ENCODE results near the gene TRIO. TPM values are rescaled to one million over a fixed set of nuclear protein-coding genes. Genes with fewer than 3 reads are reported as not detected.

TRIO gene
- polyA plus RNA-seq, 1 donor (not counting 4 experiments of a cell fraction or from before 2014, with no cell fraction given): 57.2 TPM

- no peaks in the 10 kb centered on the region for H3K9me3 ChIP-seq (ENCODE audit: control insufficient read depth, low read depth, low read length)
- no peak overlapping the region for H3K27ac ChIP-seq (ENCODE audit: control insufficient read depth, insufficient read depth, low read length)
- DNase-seq (ENCODE audit: low read depth, low spot score) (no peak), FAIRE-seq (no peak)
- no peak overlapping the region for H3K4me3 ChIP-seq (ENCODE audit: control insufficient read depth in 2 of 3, extremely low read depth in 1 of 3, insufficient read depth in 2 of 3, low read depth in 1 of 3, low read length in 3 of 3)
- peaks cover 98% of the 10 kb centered on the region for H3K79me2 ChIP-seq (ENCODE audit: control insufficient read depth, insufficient read depth, low read length)
- H2AFZ ChIP-seq (ENCODE audit: control insufficient read depth, low read length): no peak overlapping the region
- H4K20me1 ChIP-seq (ENCODE audit: control insufficient read depth, extremely low read depth, insufficient read depth, low read length): no peaks in the 10 kb centered on the region
- H3K4me1 ChIP-seq (ENCODE audit: control insufficient read depth, extremely low read depth, insufficient read depth, low read length): peaks cover 29% of the 10 kb centered on the region
- H3K9ac ChIP-seq (ENCODE audit: control insufficient read depth, extremely low read depth, insufficient read depth, low read length): no peak overlapping the region
- no peak for TF ChIP-seq EZH2 (IDR thresholded peaks at IDR 0.05; ENCODE audit: low read length)
- TF ChIP-seq CTCF (optimal IDR thresholded peaks at IDR 0.05 in 1 of 3, IDR thresholded peaks at IDR 0.05 in 1 of 3, conservative IDR thresholded peaks at IDR 0.05 in 1 of 3; ENCODE audit: extremely low read depth in 1 of 3, insufficient read depth in 2 of 3, low read length in 3 of 3): no peak
- H3K9me1 ChIP-seq (ENCODE audit: control insufficient read depth, extremely low read depth, insufficient read depth, low read length): no peaks in the 10 kb centered on the region
- H3K27me3 ChIP-seq (ENCODE audit: control insufficient read depth, extremely low read depth, insufficient read depth, low read length): no peaks in the 10 kb centered on the region
- H3K4me2 ChIP-seq (ENCODE audit: control insufficient read depth, extremely low read depth, insufficient read depth, low read depth, low read length): no peak overlapping the region
- dilution Hi-C loops (cut with MboI; ENCODE audit: extremely low pct_ligation_motif_present, low sequenced_read_pairs): no loop called here
- peaks cover 3 to 4% of the 10 kb centered on the region in 2 experiments for H3K36me3 ChIP-seq (ENCODE audit: control insufficient read depth in 2 of 2, extremely low read depth in 1 of 2, insufficient read depth in 2 of 2, low read length in 2 of 2)
Observed at GRCh38 chr5:14272548-14273205, 129.5 kb downstream of the TRIO start.

- FAIRE-seq (no peak), DNase-seq (ENCODE audit: low read depth, low spot score) (no peak)
- H3K9me3 ChIP-seq (ENCODE audit: control insufficient read depth, low read depth, low read length): no peaks in the 10 kb centered on the region
- peaks cover 2% of the 10 kb centered on the region for H4K20me1 ChIP-seq (ENCODE audit: control insufficient read depth, extremely low read depth, insufficient read depth, low read length)
- H3K27ac ChIP-seq (ENCODE audit: control insufficient read depth, insufficient read depth, low read length): no peak overlapping the region
- H2AFZ ChIP-seq (ENCODE audit: control insufficient read depth, low read length): no peak overlapping the region
- dilution Hi-C loops (cut with MboI; ENCODE audit: extremely low pct_ligation_motif_present, low sequenced_read_pairs): no loop called here
- peaks cover 98% of the 10 kb centered on the region for H3K79me2 ChIP-seq (ENCODE audit: control insufficient read depth, insufficient read depth, low read length)
- H3K4me1 ChIP-seq (ENCODE audit: control insufficient read depth, extremely low read depth, insufficient read depth, low read length): peaks cover 23% of the 10 kb centered on the region
- TF ChIP-seq EZH2 (IDR thresholded peaks at IDR 0.05; ENCODE audit: low read length) (no peak), CTCF (optimal IDR thresholded peaks at IDR 0.05 in 1 of 3, IDR thresholded peaks at IDR 0.05 in 1 of 3, conservative IDR thresholded peaks at IDR 0.05 in 1 of 3; ENCODE audit: extremely low read depth in 1 of 3, insufficient read depth in 2 of 3, low read length in 3 of 3) (no peak)
- H3K27me3 ChIP-seq (ENCODE audit: control insufficient read depth, extremely low read depth, insufficient read depth, low read length): no peaks in the 10 kb centered on the region
- no peak overlapping the region for H3K9ac ChIP-seq (ENCODE audit: control insufficient read depth, extremely low read depth, insufficient read depth, low read length)
- no peak overlapping the region for H3K4me3 ChIP-seq (ENCODE audit: control insufficient read depth in 2 of 3, extremely low read depth in 1 of 3, insufficient read depth in 2 of 3, low read depth in 1 of 3, low read length in 3 of 3)
- no peak overlapping the region for H3K4me2 ChIP-seq (ENCODE audit: control insufficient read depth, extremely low read depth, insufficient read depth, low read depth, low read length)
- peaks cover 3 to 4% of the 10 kb centered on the region in 2 experiments for H3K36me3 ChIP-seq (ENCODE audit: control insufficient read depth in 2 of 2, extremely low read depth in 1 of 2, insufficient read depth in 2 of 2, low read length in 2 of 2)
- H3K9me1 ChIP-seq (ENCODE audit: control insufficient read depth, extremely low read depth, insufficient read depth, low read length): no peaks in the 10 kb centered on the region
Observed at GRCh38 chr5:14273207-14273767, 130.1 kb downstream of the TRIO start.

Measured in keratinocyte (primary cell).